HuH-7 (cell line): ENCODE measurements around the gene TAF1.
"Not testable (repeated sequence)": the region's sequence is repeated elsewhere in the genome, so short reads cannot be mapped to it uniquely, and the experiment has no call there.

Experiments
- DNase-seq: peaks from one replicate; pipeline ENCODE4 v3.0.0; 2011; ENCODE audit warnings: low spot score

The TAF1 gene

DNA sequence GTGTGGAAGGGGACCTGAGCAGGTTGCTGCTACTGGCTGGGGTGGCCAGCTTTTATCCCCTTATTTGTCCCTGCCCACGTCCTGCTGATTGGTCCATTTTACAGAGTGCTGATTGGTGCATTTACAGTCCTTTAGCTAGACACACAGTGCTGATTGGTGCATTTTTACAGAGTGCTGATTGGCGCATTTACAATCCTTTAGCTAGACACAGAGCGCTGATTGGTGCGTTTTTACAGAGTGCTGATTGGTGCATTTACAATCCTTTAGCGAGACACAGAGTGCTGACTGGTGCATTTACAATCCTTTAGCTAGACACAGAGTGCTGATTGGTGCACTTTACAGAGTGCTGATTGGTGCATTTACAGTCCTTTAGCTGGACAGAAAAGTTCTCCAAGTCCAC is 135.9 kb downstream of the TAF1 start:
- DNase-seq, result not testable (repeated sequence)

DNA sequence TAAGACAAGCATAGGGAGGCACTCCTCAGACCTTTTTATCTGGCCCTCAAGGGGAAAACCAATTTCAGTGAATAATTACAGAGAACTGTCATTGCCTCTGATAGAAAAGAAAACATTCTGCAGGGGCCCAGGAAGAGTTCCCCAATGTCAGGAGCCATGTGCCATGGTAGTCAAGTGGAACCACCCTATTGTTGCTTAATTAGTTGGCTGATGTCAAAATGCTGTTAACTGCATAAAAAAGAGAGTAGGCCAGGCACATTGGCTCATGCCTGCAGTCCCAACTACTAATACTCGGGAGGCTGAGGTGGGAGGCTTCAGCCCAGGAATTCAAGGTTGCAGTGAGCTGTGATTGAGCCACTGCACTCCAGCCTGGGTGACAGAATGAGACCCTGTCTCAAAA is 138.2 kb downstream of the TAF1 start:
- no peak for DNase-seq

- no peak for DNase-seq
Observed at GRCh38 chrX:71509289-71509688, 143.1 kb downstream of the TAF1 start.

DNA sequence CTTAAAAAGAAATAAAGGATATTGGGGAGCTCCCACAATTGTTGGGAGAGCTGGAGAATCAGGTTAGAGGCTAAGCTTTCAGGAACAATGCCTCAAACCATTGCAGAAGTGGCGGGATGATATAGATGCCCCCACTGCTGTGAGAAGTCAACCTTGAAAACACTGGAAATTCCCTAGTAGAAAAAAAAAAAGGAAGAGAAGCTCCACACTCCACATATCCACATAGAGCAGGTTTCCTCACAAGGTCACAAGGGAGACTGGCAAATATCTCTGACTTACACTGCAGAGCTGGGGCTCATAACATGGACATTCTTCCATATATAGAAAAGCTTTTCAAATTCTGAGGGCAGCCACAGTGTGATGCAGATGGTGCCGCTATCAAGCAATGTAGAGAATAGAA is 144.0 kb downstream of the TAF1 start:
- no peak for DNase-seq

- DNase-seq, result not testable (repeated sequence)
Observed at GRCh38 chrX:71513731-71514130, 147.6 kb downstream of the TAF1 start.

GRCh38 chrX:71514367-71515037 is 148.3 kb downstream of the TAF1 start:
- DNase-seq, result no peak

GRCh38 chrX:71515038-71515396 is 148.9 kb downstream of the TAF1 start:
- DNase-seq, result no peak
